C4-2B (cell line): Measurements from ENCODE around the gene MED26.

Experiments
- CTCF ChIP-seq: fragments of 450-650 bp; conservative IDR thresholded peaks from 2 replicates; pipeline ENCODE4 v1.5.1; 2017; ENCODE audit warnings: mild to moderate bottlenecking
- ZFX ChIP-seq: fragments of 450-650 bp; IDR thresholded peaks from 2 replicates; pipeline ENCODE4 v1.6.1; 2017

GRCh38 chr19:16575282-16575681 lies 52.7 kb downstream of the MED26 start:
- TF ChIP-seq CTCF (no peak), ZFX (no peak)
